H9 (cell line): ENCODE data around the gene CERS1. TPM values are rescaled to one million over a fixed set of nuclear protein-coding genes. Genes with fewer than 3 reads are reported as not detected.

Experiments used
- DNase-seq: peaks from one replicate; pipeline ENCODE4 v3.0.0-alpha.2; 2017
- H2AFZ ChIP-seq: one replicate; pipeline ENCODE4 v1.6.1; 2013; ENCODE audit warnings: mild to moderate bottlenecking, low read length, control low read depth, moderate library complexity
- H2AK5ac ChIP-seq: 2 replicates; pipeline ENCODE4 v1.6.1; 2013; ENCODE audit warnings: low read length, control low read depth, mixed read lengths; ENCODE audit not compliant: insufficient read length
- H2BK120ac ChIP-seq: one replicate; pipeline ENCODE4 v1.6.1; 2013; ENCODE audit warnings: low read depth, mild to moderate bottlenecking, low read length, control low read depth, inconsistent platforms; ENCODE audit not compliant: poor library complexity, severe bottlenecking
- H2BK12ac ChIP-seq: 2 replicates; pipeline ENCODE4 v1.6.1; 2013; ENCODE audit warnings: low read length, control low read depth, mixed read lengths, low read depth; ENCODE audit not compliant: insufficient read length
- H2BK15ac ChIP-seq: 2 replicates; pipeline ENCODE4 v1.6.1; 2013; ENCODE audit warnings: low read depth, low read length, control low read depth
- H2BK20ac ChIP-seq: one replicate; pipeline ENCODE4 v1.6.1; 2013; ENCODE audit warnings: low read depth, mild to moderate bottlenecking, low read length, control low read depth, inconsistent platforms; ENCODE audit not compliant: poor library complexity, severe bottlenecking
- H2BK5ac ChIP-seq: 2 replicates; pipeline ENCODE4 v1.6.1; 2013; ENCODE audit warnings: low read length, control low read depth, mixed read lengths; ENCODE audit not compliant: insufficient read length
- H3K14ac ChIP-seq: 2 replicates; pipeline ENCODE4 v1.6.1; 2013; ENCODE audit warnings: low read length, control low read depth; ENCODE audit not compliant: insufficient read depth
- H3K18ac ChIP-seq: 2 replicates; pipeline ENCODE4 v1.6.1; 2013; ENCODE audit warnings: low read depth, mild to moderate bottlenecking, mixed read lengths, low read length, control low read depth; ENCODE audit not compliant: insufficient read length
- H3K23ac ChIP-seq: 2 replicates; pipeline ENCODE4 v1.6.1; 2013; ENCODE audit warnings: low read length, control low read depth, mixed read lengths, low read depth; ENCODE audit not compliant: insufficient read length
- H3K23me2 ChIP-seq: 2 replicates; pipeline ENCODE4 v1.6.1; 2013; ENCODE audit warnings: low read depth, mild to moderate bottlenecking, mixed read lengths, low read length, control low read depth; ENCODE audit not compliant: insufficient read length, poor library complexity, severe bottlenecking
- H3K27ac ChIP-seq: 2 replicates; pipeline ENCODE4 v1.5.1; 2013; ENCODE audit warnings: low read length, control low read depth, mixed read lengths, low read depth; ENCODE audit not compliant: insufficient read length
- H3K27me3 ChIP-seq: 2 replicates; pipeline ENCODE4 v1.6.1; 2013; ENCODE audit warnings: low read length, control low read depth, inconsistent platforms; ENCODE audit not compliant: insufficient read depth
- H3K4ac ChIP-seq: 2 replicates; pipeline ENCODE4 v1.6.1; 2013; ENCODE audit warnings: low read depth, mild to moderate bottlenecking, control low read depth, inconsistent platforms, low read length, moderate library complexity
- H3K4me1 ChIP-seq: 2 replicates; pipeline ENCODE4 v1.6.1; 2013; ENCODE audit warnings: low read length, control low read depth, inconsistent platforms; ENCODE audit not compliant: insufficient read depth
- H3K4me2 ChIP-seq: 2 replicates; pipeline ENCODE4 v1.6.1; 2013; ENCODE audit warnings: low read length, control low read depth, mixed read lengths; ENCODE audit not compliant: insufficient read length, insufficient read depth
- H3K56ac ChIP-seq: 2 replicates; pipeline ENCODE4 v1.6.1; 2013; ENCODE audit warnings: low read depth, mild to moderate bottlenecking, mixed read lengths, low read length, control low read depth; ENCODE audit not compliant: insufficient read length
- H3K79me1 ChIP-seq: 2 replicates; pipeline ENCODE4 v1.6.1; 2013; ENCODE audit warnings: low read depth, mild to moderate bottlenecking, moderate library complexity, low read length, control low read depth, inconsistent platforms; ENCODE audit not compliant: insufficient read depth, poor library complexity, severe bottlenecking
- H3K79me2 ChIP-seq: 2 replicates; pipeline ENCODE4 v1.6.1; 2013; ENCODE audit warnings: low read length, control low read depth, inconsistent platforms; ENCODE audit not compliant: insufficient read depth
- H3K9ac ChIP-seq: 2 replicates; pipeline ENCODE4 v1.6.1; 2013; ENCODE audit warnings: low read length, control low read depth, mixed read lengths; ENCODE audit not compliant: insufficient read length; ENCODE audit errors: extremely low read depth
- H3K9me3 ChIP-seq: one replicate; pipeline ENCODE4 v1.6.1; 2013; ENCODE audit warnings: low read depth, low read length, inconsistent platforms; ENCODE audit not compliant: control insufficient read depth
- H3T11ph ChIP-seq: one replicate; pipeline ENCODE4 v1.6.1; 2013; ENCODE audit warnings: mild to moderate bottlenecking, low read length, control low read depth, inconsistent platforms
- H4K20me1 ChIP-seq: one replicate; pipeline ENCODE4 v1.6.1; 2013; ENCODE audit not compliant: control insufficient read depth, insufficient read length, insufficient read depth
- H4K5ac ChIP-seq: 2 replicates; pipeline ENCODE4 v1.6.1; 2013; ENCODE audit warnings: low read depth, mild to moderate bottlenecking, mixed read lengths, low read length, control low read depth; ENCODE audit not compliant: insufficient read length
- H4K8ac ChIP-seq: replicated peaks from 2 replicates; pipeline ENCODE4 v1.6.1; 2013; ENCODE audit warnings: low read length, control low read depth, mixed read lengths, low read depth; ENCODE audit not compliant: insufficient read length
- H4K91ac ChIP-seq: 2 replicates; pipeline ENCODE4 v1.6.1; 2013; ENCODE audit warnings: low read depth, mild to moderate bottlenecking, moderate library complexity, mixed read lengths, low read length, control low read depth; ENCODE audit not compliant: insufficient read length
- H3K27ac Mint-ChIP-seq, 3 experiments: 2 replicates in 2 of 3; 3 replicates in 1 of 3; pipeline ENCODE4 v1.8.0; 2020 to 2021; ENCODE audit warnings: mixed read lengths in 3 of 3, mild to moderate bottlenecking in 1 of 3, moderate library complexity in 1 of 3
- H3K27me3 Mint-ChIP-seq: 2 replicates; pipeline ENCODE4 v1.8.0; 2021; ENCODE audit warnings: low read depth, mild to moderate bottlenecking, moderate library complexity, mixed read lengths
- H3K36me3 Mint-ChIP-seq, 3 experiments: 2 replicates in 2 of 3; 3 replicates in 1 of 3; pipeline ENCODE4 v1.8.0; 2020 to 2021; ENCODE audit warnings: low read depth in 3 of 3, mixed read lengths in 3 of 3; ENCODE audit not compliant: insufficient read depth in 1 of 3
- H3K4me1 Mint-ChIP-seq, 2 experiments: 2 replicates each; pipeline ENCODE4 v1.8.0; 2020; ENCODE audit warnings: mixed read lengths in 2 of 2
- H3K4me3 Mint-ChIP-seq, 2 experiments: 2 replicates in 1 of 2; 3 replicates in 1 of 2; pipeline ENCODE4 v1.8.0; 2020 to 2021; ENCODE audit warnings: mild to moderate bottlenecking in 2 of 2, mixed read lengths in 2 of 2, moderate library complexity in 1 of 2
- H3K9me3 Mint-ChIP-seq, 2 experiments: 2 replicates in 1 of 2; 3 replicates in 1 of 2; pipeline ENCODE4 v1.8.0; 2020; ENCODE audit warnings: mild to moderate bottlenecking in 2 of 2, mixed read lengths in 2 of 2, moderate library complexity in 1 of 2
- WGBS: extraction: QIAGEN DNeasy Blood & Tissue Kit; methylation state at CpG from one replicate; pipeline ENCODE4 v1.1.7; 2013; ENCODE audit warnings: missing lambda C conversion rate, low lambda C conversion rate, mixed read lengths; ENCODE audit not compliant: insufficient read length; ENCODE audit errors: extremely low coverage; 5-methylcytosine and 5-hydroxymethylcytosine counted together
- total RNA-seq: library from RNA; stranded (reverse); gene quantifications from 2 replicates; pipeline ENCODE4 v1.2.1, GENCODE V29; 2021
- TF ChIP-seq, protein P1 (sequence below): fragments of 200-600 bp; sonication (generic); conservative IDR thresholded peaks from 3 replicates; pipeline ENCODE4 v1.8.0; 2021; ENCODE audit warnings: antibody characterized with exemption, mild to moderate bottlenecking

CERS1 gene
- total RNA-seq, 1 experiment from 2014 or later, result 19.3 TPM

DNA sequence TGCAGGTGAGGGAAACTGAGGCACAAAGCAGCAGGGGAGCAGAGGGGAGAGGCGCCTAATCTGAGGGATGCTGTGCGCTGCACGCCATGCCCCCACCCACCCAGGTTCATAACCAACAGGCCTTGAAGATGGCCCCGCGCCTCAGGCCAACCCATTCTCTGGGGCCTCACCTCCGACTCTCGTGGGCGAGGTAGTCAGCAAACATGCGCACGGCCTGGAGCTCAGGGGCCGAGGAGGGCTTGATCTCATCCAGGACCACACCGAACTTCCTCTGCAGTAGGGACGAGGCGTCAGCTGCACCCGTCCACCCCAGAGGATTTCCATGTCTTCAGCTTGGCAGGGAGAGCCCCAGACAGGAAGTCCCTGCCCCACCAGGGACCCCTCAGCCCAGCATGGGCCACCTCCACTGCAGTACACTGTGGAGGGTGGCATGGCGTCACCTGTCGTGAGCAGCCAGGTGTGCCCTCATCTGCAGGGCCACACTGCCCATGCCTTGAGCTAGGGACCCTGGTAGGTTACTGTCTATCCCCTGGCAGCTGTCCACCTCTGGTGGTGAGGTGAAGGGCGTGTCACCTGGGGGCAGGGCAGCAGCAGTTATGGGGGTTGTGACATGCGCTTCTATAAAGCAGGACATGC, 15.0 kb upstream of the CERS1 start:
- Histone ChIP-seq H3K18ac (no peak overlapping the region), H3K23me2 (no peaks in the 10 kb centered on the region), H2BK120ac (no peak overlapping the region), H3T11ph (no peak overlapping the region), H3K4me2 (no peak overlapping the region), H2AFZ (no peak overlapping the region), H3K27ac (no peak overlapping the region), H2AK5ac (no peak overlapping the region), H3K79me2 (no peaks in the 10 kb centered on the region; the same call in 1 of the 2 replicates), H3K14ac (no peak overlapping the region), H4K8ac (no peak overlapping the region), H4K5ac (no peak overlapping the region), H3K27me3 (no peaks in the 10 kb centered on the region), H3K4me1 (no peaks in the 10 kb centered on the region), H2BK20ac (no peak overlapping the region), H2BK12ac (no peak overlapping the region), H3K9me3 (no peaks in the 10 kb centered on the region), H3K4ac (no peak overlapping the region), H3K23ac (no peak overlapping the region), H3K79me1 (no peaks in the 10 kb centered on the region), H2BK15ac (no peak overlapping the region), H4K91ac (no peak overlapping the region), H3K56ac (no peak overlapping the region), H4K20me1 (no peaks in the 10 kb centered on the region), H2BK5ac (no peak overlapping the region), H3K9ac (no peak overlapping the region)
- Mint-ChIP-seq H3K36me3 (peaks cover 13 to 31% (median 26%) of the 10 kb centered on the region in 3 experiments; a peak in 6 of 7 replicates), H3K27me3 (no peaks in the 10 kb centered on the region), H3K9me3 (no peaks in the 10 kb centered on the region), H3K4me3 (no peak overlapping the region; a peak in 1 of 5 replicates), H3K27ac (no peak overlapping the region), H3K4me1 (no peaks in the 10 kb centered on the region)
- WGBS, result no CpG with 5 or more reads among the region's 19 CpGs
- DNase-seq, result no peak
- TF ChIP-seq, protein P1, sequence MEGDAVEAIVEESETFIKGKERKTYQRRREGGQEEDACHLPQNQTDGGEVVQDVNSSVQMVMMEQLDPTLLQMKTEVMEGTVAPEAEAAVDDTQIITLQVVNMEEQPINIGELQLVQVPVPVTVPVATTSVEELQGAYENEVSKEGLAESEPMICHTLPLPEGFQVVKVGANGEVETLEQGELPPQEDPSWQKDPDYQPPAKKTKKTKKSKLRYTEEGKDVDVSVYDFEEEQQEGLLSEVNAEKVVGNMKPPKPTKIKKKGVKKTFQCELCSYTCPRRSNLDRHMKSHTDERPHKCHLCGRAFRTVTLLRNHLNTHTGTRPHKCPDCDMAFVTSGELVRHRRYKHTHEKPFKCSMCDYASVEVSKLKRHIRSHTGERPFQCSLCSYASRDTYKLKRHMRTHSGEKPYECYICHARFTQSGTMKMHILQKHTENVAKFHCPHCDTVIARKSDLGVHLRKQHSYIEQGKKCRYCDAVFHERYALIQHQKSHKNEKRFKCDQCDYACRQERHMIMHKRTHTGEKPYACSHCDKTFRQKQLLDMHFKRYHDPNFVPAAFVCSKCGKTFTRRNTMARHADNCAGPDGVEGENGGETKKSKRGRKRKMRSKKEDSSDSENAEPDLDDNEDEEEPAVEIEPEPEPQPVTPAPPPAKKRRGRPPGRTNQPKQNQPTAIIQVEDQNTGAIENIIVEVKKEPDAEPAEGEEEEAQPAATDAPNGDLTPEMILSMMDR, result no peak
